IMR-90 (cell line): Measurements from ENCODE around the gene IL20.

Source experiments
- BHLHE40 ChIP-seq: fragments of 150-350 bp; IDR thresholded peaks from 2 replicates; pipeline ENCODE4 v1.6.1; 2016; ENCODE audit warnings: mild to moderate bottlenecking, low read depth, low read length
- CTCF ChIP-seq: conservative IDR thresholded peaks from 2 replicates; pipeline ENCODE4 v1.5.1; 2012; ENCODE audit warnings: mild to moderate bottlenecking, low read depth, low read length, improper control_type of control experiment
- RAD21 ChIP-seq: IDR thresholded peaks from 2 replicates; pipeline ENCODE4 v1.6.1; 2012; ENCODE audit warnings: low read length, improper control_type of control experiment
- SMC3 ChIP-seq: fragments of 150-350 bp; IDR thresholded peaks from 2 replicates; pipeline ENCODE4 v1.6.1; 2016; ENCODE audit warnings: low read depth, mild to moderate bottlenecking, antibody characterized with exemption, low read length, moderate library complexity
- USF2 ChIP-seq: fragments of 150-350 bp; IDR thresholded peaks from 2 replicates; pipeline ENCODE4 v1.6.1; 2017; ENCODE audit warnings: mild to moderate bottlenecking, antibody characterized with exemption, low read length, low read depth

GRCh38 chr1:206913766-206914537 lies 48.5 kb downstream of the IL20 start:
- TF ChIP-seq CTCF, result no peak
- TF ChIP-seq USF2, result no peak
- no peak for TF ChIP-seq BHLHE40
- TF ChIP-seq SMC3, result no peak
- no peak for TF ChIP-seq RAD21
